ENCODE results near the gene RBM15. TPM values are rescaled to one million over a fixed set of nuclear protein-coding genes. Genes with fewer than 3 reads are reported as not detected.

Gene RBM15
- total RNA-seq, 2 experiments from 2014 or later: 91.0 to 91.5 TPM

DNA sequence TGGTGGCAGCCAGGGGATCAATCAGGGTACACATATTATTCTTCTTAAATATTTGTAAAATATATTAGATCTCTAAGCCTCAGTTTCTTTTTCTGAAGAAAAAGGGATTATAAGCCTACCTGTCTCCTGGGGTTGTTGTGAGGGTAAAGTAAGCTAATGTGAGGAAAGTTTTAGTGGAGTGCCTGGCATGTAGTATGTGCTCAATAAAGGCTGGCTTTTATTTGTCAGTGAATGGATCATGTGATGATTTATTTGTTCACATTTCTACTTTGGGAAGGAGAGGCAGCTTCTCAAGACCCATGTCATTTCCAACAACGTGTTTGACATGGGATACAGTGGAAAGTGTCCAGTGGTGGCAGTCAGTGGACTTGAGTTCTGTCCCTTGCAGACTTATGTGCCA is 12.4 kb upstream of the RBM15 start:
- Mint-ChIP-seq H3K36me3 (ENCODE audit: low read depth) (no peaks in the 10 kb centered on the region), H3K27me3 (ENCODE audit: low read depth) (no peaks in the 10 kb centered on the region), H3K4me3 (no peak overlapping the region), H3K9me3 (no peaks in the 10 kb centered on the region), H3K4me1 (ENCODE audit: low read depth) (no peaks in the 10 kb centered on the region), H3K27ac (no peak overlapping the region)
- intact Hi-C loops (cut with micrococcal nuclease): no loop called here
- CTCF ChIA-PET: interaction anchor here (0.8 to 3.7 kb wide), 4 partner anchors 14 to 123 kb away, joined by 3 to 20 read pairs (median 6); no protein-coding TSS in a partner anchor
- no peak for DNase-seq

DNA sequence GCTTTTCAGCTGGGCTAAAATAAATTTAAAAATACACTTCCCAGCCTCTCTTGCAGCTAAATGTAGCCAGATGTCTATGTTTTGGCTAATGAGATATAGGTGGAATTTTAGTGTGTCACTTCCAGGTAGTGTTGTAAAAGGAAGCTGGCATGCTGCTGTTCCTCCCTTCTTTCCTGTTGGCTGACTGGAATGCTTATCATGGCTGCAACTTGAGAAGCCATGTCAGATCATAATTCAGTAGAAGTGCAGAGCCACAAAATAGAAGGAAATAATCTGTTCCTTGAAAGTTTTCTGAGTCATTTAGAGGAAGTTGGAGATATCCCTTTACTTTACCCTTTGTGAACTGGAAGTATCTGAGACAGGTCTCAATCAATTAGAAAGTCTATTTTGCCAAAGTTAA is 10.9 kb upstream of the RBM15 start:
- no peaks in the 10 kb centered on the region for H3K4me1 Mint-ChIP-seq (ENCODE audit: low read depth)
- no peak overlapping the region for H3K4me3 Mint-ChIP-seq
- H3K36me3 Mint-ChIP-seq (ENCODE audit: low read depth): no peaks in the 10 kb centered on the region
- H3K9me3 Mint-ChIP-seq: no peaks in the 10 kb centered on the region
- no peaks in the 10 kb centered on the region for H3K27me3 Mint-ChIP-seq (ENCODE audit: low read depth)
- CTCF ChIA-PET: interaction anchor here (1.1 to 3.7 kb wide), 2 partner anchors 9 to 15 kb away, joined by 5 to 20 read pairs; no protein-coding TSS in a partner anchor
- no peak for DNase-seq
- intact Hi-C loops (cut with micrococcal nuclease): no loop called here
- no peak overlapping the region for H3K27ac Mint-ChIP-seq

DNA sequence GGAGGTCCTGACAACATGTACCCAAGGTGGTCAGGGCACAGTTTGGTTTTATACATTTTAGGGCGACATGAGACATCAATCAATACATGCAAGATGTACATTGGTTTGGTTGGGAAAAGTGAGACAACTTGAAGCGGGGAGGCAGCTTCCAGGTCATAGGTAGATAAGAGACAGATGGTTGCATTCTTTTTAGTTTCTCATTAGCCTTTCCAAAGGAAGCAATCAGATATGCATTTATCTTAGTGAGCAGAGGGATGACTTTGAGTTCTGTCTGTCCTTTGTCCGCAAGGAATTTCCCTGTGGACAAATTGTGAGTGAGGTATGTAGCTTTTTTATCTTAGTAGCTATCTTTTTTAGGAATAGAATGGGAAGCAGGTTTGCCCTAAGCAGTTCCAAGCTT is 10.5 kb upstream of the RBM15 start:
- no peak overlapping the region for H3K27ac Mint-ChIP-seq
- no peaks in the 10 kb centered on the region for H3K36me3 Mint-ChIP-seq (ENCODE audit: low read depth)
- intact Hi-C loops (cut with micrococcal nuclease): no loop called here
- CTCF ChIA-PET: interaction anchor here (1.1 to 3.7 kb wide), 3 partner anchors 9 to 121 kb away, joined by 3 to 20 read pairs (median 5); no protein-coding TSS in a partner anchor
- H3K4me1 Mint-ChIP-seq (ENCODE audit: low read depth): no peaks in the 10 kb centered on the region
- H3K27me3 Mint-ChIP-seq (ENCODE audit: low read depth): no peaks in the 10 kb centered on the region
- no peak for DNase-seq
- H3K4me3 Mint-ChIP-seq: no peak overlapping the region
- H3K9me3 Mint-ChIP-seq: no peaks in the 10 kb centered on the region

DNA sequence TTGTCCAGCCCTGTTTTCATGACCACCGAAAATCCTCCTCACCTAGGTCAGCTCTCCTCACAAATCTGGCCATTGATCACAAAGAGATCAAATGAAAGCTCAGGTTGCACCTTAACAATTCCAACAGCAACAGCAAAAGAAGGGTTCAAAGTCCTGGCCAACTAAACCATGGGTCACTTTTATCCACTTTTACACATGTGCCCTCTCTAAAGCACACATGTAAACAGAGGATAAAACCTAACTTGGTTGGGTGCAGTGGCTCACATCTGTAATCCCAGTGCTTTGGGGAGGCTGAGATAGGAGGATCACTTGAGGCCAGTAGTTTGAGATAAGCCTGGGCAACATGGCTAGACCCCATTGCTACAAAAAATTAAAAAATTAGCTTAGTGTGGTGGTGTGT is 3.9 kb upstream of the RBM15 start:
- intact Hi-C loops (cut with micrococcal nuclease): loop anchor here (5.0 to 10.0 kb wide), 4 partner anchors 533 to 890 kb away; partner anchors contain the start of genes AMPD2, CHI3L2 and GNAT2

DNA sequence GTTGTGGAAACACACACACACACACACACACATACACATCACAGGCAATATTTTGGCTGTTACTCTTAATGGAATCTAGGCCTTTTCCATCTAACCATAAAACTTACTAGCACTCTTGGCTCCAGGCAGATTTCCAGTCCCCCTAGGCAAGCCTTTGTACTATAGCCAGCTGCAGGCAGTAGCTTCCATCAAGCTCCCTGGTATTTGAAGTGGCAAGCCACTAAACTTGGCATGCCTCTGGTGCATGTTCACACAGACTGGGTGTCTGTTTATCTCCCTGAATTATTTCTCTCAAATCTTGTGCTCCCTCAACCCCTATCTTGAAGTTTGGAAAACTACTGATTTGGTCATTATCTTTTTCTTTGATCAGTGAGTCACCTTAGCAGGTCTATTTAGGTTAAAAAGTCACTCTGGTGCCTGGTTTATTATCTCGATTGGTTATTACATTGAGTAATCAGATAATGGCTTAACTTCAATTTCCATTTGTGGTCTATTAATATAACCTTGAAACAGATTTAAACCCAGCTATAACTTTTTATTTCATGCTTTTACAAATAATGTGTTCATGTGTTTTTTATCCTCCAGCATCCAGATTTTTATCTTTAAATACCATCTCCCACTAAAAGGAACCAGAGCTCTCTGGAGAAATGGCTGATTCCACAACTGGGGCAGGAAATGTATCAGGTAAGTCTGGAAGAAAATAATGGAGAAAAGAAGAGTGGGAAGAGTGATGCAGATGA is 2.7 kb upstream of the RBM15 start:
- Mint-ChIP-seq H3K9me3 (no peaks in the 10 kb centered on the region), H3K27me3 (ENCODE audit: low read depth) (no peaks in the 10 kb centered on the region), H3K4me1 (ENCODE audit: low read depth) (peaks cover 23% of the 10 kb centered on the region), H3K4me3 (peak overlapping the region; percentile 17), H3K36me3 (ENCODE audit: low read depth) (peaks cover 18% of the 10 kb centered on the region), H3K27ac (peak overlapping the region; percentile 53)
- intact Hi-C loops (cut with micrococcal nuclease): loop anchor here (5.0 to 10.0 kb wide), 4 partner anchors 534 to 888 kb away; partner anchors contain the start of genes AMPD2, CHI3L2 and GNAT2
- DNase-seq: no peak
- CTCF ChIA-PET: interaction anchor here (0.5 to 9.1 kb wide), 6 partner anchors 22 to 159 kb away, joined by 3 to 81 read pairs (median 9); partner anchors contain the start of gene KCNC4

More for the DNA sequence above, 3.9 kb upstream of the RBM15 start:
- H3K9me3 Mint-ChIP-seq: no peaks in the 10 kb centered on the region
- no peak for DNase-seq
- no peak overlapping the region for H3K27ac Mint-ChIP-seq
- peaks cover 6% of the 10 kb centered on the region for H3K36me3 Mint-ChIP-seq (ENCODE audit: low read depth)
- CTCF ChIA-PET: interaction anchor here (0.6 to 9.1 kb wide), 5 partner anchors 21 to 161 kb away, joined by 3 to 81 read pairs (median 11); partner anchors contain the start of gene KCNC4
- no peaks in the 10 kb centered on the region for H3K27me3 Mint-ChIP-seq (ENCODE audit: low read depth)
- peaks cover 11% of the 10 kb centered on the region for H3K4me1 Mint-ChIP-seq (ENCODE audit: low read depth)
- H3K4me3 Mint-ChIP-seq: no peak overlapping the region

DNA sequence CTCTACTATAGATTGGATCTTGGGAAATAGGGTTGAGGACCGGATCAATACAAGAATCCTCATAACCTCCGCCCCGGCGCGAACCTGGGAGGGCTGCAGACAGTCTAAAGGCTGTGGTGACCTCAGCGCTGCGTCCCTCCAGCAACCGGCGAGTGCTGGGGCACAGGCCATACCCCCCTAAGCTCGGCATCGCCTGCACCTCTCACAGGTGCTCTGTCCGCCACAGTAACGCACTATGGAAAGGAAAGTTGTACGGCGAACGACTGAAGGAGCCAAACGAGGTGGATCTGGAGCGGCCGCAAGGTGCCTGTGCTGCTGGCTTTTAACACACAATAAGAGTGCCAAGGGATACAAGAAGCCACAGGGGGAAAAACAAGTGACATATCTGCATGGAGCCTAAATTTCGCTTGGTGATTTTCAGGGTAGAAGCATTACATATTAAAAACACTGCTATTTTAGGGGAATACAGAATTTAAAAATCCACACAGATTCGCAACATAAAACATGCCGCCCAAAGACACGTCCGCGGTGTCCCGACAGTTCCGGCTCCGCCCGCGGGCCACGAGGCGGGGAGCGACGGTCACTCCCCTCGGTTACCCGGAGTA is 1.4 kb upstream of the RBM15 start:
- intact Hi-C loops (cut with micrococcal nuclease): loop anchor here (1.0 to 10.0 kb wide), 10 partner anchors 69 to 1645 kb away; partner anchors contain the start of genes AMPD2, ATP5PB, CHI3L2 and GNAT2
- Mint-ChIP-seq H3K9me3 (no peaks in the 10 kb centered on the region), H3K36me3 (ENCODE audit: low read depth) (peaks cover 31% of the 10 kb centered on the region), H3K4me3 (no peak overlapping the region), H3K4me1 (ENCODE audit: low read depth) (peaks cover 37% of the 10 kb centered on the region), H3K27me3 (ENCODE audit: low read depth) (no peaks in the 10 kb centered on the region), H3K27ac (no peak overlapping the region)
- DNase-seq: peak; percentile 47
- CTCF ChIA-PET: interaction anchor here (0.8 to 9.1 kb wide), 9 partner anchors 9 to 158 kb away, joined by 3 to 81 read pairs (median 7); partner anchors contain the start of gene KCNC4

DNA sequence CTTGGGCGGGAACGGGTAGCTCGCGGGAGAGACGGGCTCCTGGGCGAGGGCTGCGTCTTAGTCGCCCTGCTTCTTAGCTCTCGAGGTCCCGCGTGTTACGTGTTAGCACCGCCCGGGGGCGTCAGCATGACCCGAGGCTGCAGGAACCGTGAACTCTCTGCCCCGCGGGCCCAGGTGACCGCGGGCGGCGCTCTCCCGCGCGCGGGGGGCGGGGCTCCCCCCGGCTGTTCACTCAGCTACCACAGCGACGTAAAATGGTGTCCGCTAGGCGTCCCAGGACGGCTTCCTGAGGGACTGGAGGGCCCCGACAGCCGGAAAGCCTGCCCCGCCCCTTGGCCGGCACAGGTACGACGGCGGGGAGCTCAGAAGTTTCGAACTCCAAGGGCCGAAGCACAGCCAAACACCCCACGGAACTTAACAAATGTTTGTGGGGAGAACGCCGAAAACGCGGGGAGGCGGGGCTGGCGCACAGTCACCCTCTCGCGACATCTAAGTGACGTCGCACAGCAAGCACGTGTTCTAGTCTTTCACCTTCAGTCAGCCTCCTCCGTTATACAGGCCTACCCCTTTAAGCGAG is 780 bp upstream of the RBM15 start:
- H3K4me1 Mint-ChIP-seq (ENCODE audit: low read depth): peaks cover 42% of the 10 kb centered on the region
- CTCF ChIA-PET: interaction anchor here (0.7 to 9.1 kb wide), 10 partner anchors 10 to 158 kb away, joined by 3 to 81 read pairs (median 6); partner anchors contain the start of gene KCNC4
- H3K9me3 Mint-ChIP-seq: no peaks in the 10 kb centered on the region
- no peak overlapping the region for H3K4me3 Mint-ChIP-seq
- H3K27me3 Mint-ChIP-seq (ENCODE audit: low read depth): no peaks in the 10 kb centered on the region
- H3K36me3 Mint-ChIP-seq (ENCODE audit: low read depth): peaks cover 37% of the 10 kb centered on the region
- DNase-seq: peak; percentile 98
- H3K27ac Mint-ChIP-seq: no peak overlapping the region
- intact Hi-C loops (cut with micrococcal nuclease): loop anchor here (1.0 to 10.0 kb wide), 10 partner anchors 69 to 1646 kb away; partner anchors contain the start of genes AMPD2, ATP5PB, CHI3L2 and GNAT2

DNA sequence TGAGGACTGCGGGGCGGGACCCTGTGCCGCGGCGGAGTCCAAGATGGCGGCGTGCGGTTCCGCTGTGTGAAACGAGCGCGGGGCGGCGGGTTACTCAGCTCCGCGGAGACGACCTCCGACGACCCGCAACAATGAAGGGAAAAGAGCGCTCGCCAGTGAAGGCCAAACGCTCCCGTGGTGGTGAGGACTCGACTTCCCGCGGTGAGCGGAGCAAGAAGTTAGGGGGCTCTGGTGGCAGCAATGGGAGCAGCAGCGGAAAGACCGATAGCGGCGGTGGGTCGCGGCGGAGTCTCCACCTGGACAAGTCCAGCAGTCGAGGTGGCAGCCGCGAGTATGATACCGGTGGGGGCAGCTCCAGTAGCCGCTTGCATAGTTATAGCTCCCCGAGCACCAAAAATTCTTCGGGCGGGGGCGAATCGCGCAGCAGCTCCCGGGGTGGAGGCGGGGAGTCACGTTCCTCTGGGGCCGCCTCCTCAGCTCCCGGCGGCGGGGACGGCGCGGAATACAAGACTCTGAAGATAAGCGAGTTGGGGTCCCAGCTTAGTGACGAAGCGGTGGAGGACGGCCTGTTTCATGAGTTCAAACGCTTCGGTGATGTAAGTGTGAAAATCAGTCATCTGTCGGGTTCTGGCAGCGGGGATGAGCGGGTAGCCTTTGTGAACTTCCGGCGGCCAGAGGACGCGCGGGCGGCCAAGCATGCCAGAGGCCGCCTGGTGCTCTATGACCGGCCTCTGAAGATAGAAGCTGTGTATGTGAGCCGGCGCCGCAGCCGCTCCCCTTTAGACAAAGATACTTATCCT is 430 bp downstream of the RBM15 start:
- Mint-ChIP-seq H3K27me3 (ENCODE audit: low read depth) (no peaks in the 10 kb centered on the region), H3K9me3 (no peaks in the 10 kb centered on the region), H3K4me1 (ENCODE audit: low read depth) (peaks cover 54% of the 10 kb centered on the region), H3K4me3 (no peak overlapping the region), H3K27ac (no peak overlapping the region), H3K36me3 (ENCODE audit: low read depth) (peaks cover 47% of the 10 kb centered on the region)
- DNase-seq: peak; percentile 80
- CTCF ChIA-PET: interaction anchor here (1.0 to 9.1 kb wide), 9 partner anchors 9 to 248 kb away, joined by 3 to 81 read pairs (median 7); partner anchors contain the start of gene KCNC4
- intact Hi-C loops (cut with micrococcal nuclease): loop anchor here (1.0 to 10.0 kb wide), 12 partner anchors 15 to 1647 kb away; partner anchors contain the start of genes AMPD2, ATP5PB, CHI3L2 and GNAT2

DNA sequence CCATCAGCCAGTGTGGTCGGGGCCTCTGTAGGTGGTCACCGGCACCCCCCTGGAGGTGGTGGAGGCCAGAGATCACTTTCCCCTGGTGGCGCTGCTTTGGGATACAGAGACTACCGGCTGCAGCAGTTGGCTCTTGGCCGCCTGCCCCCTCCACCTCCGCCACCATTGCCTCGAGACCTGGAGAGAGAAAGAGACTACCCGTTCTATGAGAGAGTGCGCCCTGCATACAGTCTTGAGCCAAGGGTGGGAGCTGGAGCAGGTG is 961 bp downstream of the RBM15 start:
- DNase-seq: no peak
- Mint-ChIP-seq H3K4me1 (ENCODE audit: low read depth) (peaks cover 56% of the 10 kb centered on the region), H3K27me3 (ENCODE audit: low read depth) (no peaks in the 10 kb centered on the region), H3K36me3 (ENCODE audit: low read depth) (peaks cover 49% of the 10 kb centered on the region), H3K9me3 (no peaks in the 10 kb centered on the region), H3K27ac (no peak overlapping the region), H3K4me3 (no peak overlapping the region)
- CTCF ChIA-PET: interaction anchor here (1.3 to 9.1 kb wide), 6 partner anchors 9 to 156 kb away, joined by 3 to 81 read pairs (median 14); partner anchors contain the start of gene KCNC4
- intact Hi-C loops (cut with micrococcal nuclease): loop anchor here (2.0 kb wide), 1 partner anchor 15 kb away; no protein-coding TSS in a partner anchor

DNA sequence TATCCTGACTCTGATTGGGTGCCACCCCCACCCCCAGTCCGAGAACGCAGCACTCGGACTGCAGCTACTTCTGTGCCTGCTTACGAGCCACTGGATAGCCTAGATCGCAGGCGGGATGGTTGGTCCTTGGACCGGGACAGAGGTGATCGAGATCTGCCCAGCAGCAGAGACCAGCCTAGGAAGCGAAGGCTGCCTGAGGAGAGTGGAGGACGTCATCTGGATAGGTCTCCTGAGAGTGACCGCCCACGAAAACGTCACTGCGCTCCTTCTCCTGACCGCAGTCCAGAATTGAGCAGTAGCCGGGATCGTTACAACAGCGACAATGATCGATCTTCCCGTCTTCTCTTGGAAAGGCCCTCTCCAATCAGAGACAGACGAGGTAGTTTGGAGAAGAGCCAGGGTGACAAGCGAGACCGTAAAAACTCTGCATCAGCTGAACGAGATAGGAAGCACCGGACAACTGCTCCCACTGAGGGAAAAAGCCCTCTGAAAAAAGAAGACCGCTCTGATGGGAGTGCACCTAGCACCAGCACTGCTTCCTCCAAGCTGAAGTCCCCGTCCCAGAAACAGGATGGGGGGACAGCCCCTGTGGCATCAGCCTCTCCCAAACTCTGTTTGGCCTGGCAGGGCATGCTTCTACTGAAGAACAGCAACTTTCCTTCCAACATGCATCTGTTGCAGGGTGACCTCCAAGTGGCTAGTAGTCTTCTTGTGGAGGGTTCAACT is 2.1 kb downstream of the RBM15 start:
- Mint-ChIP-seq H3K27ac (no peak overlapping the region), H3K36me3 (ENCODE audit: low read depth) (peaks cover 59% of the 10 kb centered on the region), H3K9me3 (no peaks in the 10 kb centered on the region), H3K4me3 (no peak overlapping the region), H3K27me3 (ENCODE audit: low read depth) (no peaks in the 10 kb centered on the region), H3K4me1 (ENCODE audit: low read depth) (peaks cover 66% of the 10 kb centered on the region)
- DNase-seq: peak; percentile 20
- intact Hi-C loops (cut with micrococcal nuclease): loop anchor here (2.0 kb wide), 1 partner anchor 13 kb away; no protein-coding TSS in a partner anchor
- CTCF ChIA-PET: interaction anchor here (0.6 to 9.1 kb wide), 5 partner anchors 20 to 134 kb away, joined by 3 to 81 read pairs (median 4); partner anchors contain the start of gene KCNC4

Data from activated naive CD4-positive, alpha-beta T cell treated with anti-CD3 and anti-CD28 coated beads for 36 hours (primary cell).